CD4-positive, alpha-beta T cell treated with Interleukin-1 beta for 1 hour (primary cell): Measurements from ENCODE around the gene TRAK2.
A peak's percentile ranks its signal among the peaks of the same experiment; 100 is the strongest.
"Not testable (repeated sequence)": the region's sequence is repeated elsewhere in the genome, so short reads cannot be mapped to it uniquely, and the experiment has no call there.

Source experiments
- DNase-seq, 2 donors: peaks; one replicate each; pipeline ENCODE4 v3.0.0-alpha.2; 2020 to 2022

Gene TRAK2, protein sequence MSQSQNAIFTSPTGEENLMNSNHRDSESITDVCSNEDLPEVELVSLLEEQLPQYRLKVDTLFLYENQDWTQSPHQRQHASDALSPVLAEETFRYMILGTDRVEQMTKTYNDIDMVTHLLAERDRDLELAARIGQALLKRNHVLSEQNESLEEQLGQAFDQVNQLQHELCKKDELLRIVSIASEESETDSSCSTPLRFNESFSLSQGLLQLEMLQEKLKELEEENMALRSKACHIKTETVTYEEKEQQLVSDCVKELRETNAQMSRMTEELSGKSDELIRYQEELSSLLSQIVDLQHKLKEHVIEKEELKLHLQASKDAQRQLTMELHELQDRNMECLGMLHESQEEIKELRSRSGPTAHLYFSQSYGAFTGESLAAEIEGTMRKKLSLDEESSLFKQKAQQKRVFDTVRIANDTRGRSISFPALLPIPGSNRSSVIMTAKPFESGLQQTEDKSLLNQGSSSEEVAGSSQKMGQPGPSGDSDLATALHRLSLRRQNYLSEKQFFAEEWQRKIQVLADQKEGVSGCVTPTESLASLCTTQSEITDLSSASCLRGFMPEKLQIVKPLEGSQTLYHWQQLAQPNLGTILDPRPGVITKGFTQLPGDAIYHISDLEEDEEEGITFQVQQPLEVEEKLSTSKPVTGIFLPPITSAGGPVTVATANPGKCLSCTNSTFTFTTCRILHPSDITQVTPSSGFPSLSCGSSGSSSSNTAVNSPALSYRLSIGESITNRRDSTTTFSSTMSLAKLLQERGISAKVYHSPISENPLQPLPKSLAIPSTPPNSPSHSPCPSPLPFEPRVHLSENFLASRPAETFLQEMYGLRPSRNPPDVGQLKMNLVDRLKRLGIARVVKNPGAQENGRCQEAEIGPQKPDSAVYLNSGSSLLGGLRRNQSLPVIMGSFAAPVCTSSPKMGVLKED

DNA sequence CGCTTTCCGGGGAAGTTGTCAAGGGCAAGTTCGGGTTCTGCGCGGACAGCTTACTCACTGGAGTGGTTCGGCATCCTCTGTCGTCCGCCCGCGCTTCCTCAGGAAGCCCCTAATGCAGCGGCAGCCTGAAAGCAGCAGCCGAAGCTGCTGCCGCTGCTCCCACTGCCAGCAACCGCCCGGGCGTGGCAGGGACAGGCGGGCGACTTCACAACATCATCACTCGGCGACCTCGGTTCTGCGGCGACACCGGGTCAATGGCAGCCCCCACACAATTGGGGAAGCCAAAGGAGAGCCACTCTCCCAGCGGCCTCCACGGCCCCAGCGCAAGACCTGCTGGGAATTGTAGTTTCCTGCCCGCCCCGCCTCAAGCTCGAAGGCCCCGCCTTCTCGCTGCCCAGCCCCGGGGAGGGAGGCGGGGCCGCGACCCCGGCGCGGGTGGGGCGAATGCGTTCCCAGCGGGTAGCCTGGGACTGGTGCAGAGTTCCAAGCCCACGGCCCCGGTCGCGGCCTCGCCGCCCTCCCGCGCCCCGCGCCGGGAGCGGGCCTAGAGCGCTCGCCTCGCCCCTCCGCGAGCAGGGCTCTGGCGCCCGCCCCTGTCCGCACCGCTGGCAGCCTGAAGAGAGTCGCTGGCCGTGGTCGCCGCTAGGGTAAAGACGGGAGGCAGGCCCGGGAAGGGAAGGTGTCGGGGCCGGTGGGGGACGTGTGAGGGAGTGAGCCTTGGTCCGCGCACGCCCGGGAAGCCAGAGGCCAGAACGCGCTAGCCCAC is at the start of gene TRAK2, which contains the start of gene STRADB:
Gene TRAK2, minus strand, starts transcription at position 167 of the 766 bp plus-strand sequence. CDS start 30,951 bp downstream, outside the sequence.
Gene STRADB, plus strand, starts transcription at position 449 of the 766 bp plus-strand sequence. CDS start 3,101 bp downstream, outside the sequence.
- DNase-seq = peak; percentile 97

DNA sequence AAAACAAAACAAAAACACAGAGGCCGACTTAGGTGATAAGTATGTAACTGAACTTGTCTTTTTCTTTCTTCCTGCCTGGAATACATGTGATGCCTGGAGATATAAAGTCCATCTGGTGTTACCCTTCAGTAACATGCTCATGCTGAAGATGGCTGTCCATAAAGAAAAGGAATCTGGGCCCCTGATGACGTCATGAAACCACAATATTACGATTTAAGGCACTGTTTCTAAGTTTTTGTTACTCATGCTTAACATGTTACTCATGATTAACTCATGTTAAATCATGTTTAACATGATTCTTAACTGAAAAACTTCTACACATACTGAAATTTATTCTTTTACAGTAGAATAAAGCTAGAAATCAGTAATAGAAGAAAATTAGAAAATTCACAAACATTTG is 49.3 kb upstream of the TRAK2 start:
- DNase-seq = no peak

DNA sequence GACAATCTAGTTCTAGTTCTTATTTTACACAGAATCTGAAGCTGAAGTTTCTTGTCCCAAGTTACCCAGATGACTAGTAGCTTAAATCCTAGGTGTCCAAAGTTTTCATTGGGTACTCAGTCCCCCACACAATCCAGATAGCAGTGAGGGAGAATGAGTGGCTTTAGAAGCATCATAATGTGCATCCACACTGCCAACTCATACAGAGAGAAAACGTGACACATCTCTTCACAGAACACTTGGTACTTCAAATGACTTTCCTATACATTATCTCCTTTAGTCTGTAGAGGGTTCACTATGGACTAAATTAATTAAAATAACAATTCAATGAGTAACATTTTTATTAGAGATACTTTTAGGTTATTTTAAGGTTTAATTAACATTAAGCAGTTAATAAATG is 45.5 kb upstream of the TRAK2 start:
- no peak for DNase-seq

DNA sequence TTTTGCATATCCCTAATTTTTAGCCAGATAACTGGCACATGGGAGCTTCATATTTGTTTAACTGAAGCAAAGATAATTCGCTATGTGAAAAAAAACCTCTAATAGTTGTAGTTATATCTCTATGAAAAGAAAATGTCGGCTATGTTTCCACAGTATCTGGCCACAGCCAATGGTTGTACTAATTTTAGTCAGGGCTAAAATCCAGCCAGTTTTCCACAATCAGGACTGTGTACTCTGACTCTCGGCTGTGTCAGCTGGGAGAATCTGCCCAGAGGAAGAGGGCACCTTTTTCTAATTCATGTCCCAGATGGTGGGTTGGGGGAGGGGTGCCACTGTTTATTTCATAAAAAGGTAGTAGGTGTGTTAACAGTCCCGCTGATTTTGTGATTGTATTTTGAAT is 39.0 kb upstream of the TRAK2 start:
- DNase-seq = no peak

DNA sequence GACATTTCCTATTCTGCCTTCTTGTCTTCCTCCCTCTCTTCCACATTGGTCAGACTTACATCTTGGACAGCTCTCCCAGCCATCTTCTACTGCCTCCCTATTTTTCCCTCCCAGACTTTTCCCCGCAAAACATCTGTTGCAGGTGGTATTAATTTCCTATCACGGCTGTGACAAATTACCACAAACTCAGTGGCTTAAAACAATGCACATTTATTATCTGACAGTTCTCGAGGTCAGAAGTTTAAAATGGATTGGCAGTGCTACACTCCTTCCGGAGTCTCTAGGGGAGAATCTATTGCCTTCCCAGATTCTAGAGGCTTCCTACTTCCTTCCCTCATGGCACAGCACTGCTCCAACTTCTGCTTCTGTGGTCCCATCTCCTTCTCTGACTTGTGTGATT is 33.5 kb upstream of the TRAK2 start:
- no peak for DNase-seq

DNA sequence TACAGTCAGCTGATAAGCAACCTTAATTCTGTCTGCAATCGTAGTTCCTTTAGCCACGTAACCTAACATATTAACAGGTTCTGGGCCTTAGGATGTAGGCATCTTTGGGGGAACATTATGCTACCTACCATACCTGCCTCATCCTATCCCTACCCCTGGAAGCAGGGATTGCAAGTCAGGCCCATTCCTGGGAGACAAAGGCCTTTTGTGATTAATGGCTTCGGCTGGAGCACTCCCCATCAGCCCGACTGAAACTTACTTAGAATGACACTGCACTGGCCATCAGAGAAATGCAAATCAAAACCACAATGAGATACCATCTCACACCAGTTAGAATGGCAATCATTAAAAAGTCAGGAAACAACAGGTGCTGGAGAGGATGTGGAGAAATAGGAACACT is 32.5 kb upstream of the TRAK2 start:
- not testable (repeated sequence) for DNase-seq

DNA sequence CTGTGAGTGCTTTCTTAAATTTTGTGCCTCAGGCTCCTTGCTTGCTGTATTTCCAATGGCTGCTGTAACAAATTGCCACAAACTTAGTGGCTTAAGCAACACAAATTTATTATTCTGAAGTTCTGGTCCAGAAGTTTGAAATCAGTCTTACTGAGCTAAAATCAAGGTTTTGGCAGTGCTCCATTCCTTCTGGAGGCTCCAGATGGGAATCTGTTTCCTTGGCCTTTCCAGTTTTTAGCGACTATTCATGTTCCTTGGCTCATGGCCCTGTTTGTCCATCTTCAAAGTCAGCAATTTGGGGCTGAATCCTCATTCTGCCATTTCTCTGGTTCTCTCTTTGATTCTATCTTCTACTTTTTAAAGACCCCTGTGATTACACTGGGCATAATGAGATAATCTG is 32.1 kb upstream of the TRAK2 start:
- no peak for DNase-seq

DNA sequence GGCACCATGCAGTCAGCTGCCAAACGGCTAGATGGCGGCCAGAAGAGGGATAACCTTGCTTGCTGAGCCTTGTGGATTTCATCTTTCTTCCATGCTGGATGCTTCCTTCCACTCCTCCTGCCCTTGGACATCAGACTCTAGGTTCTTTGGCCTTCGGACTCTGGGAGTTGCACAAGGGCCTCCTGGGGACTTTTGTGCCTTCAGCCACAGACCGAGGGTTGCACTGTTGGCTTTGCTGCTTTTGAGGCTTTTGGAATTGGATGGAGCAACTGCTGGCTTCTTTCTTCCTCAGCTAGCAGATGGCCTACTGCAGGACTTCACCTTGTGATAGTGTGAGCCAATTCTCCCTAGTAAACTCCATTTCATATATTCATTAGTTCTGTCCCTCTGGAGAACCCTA is 31.3 kb upstream of the TRAK2 start:
- no peak for DNase-seq

DNA sequence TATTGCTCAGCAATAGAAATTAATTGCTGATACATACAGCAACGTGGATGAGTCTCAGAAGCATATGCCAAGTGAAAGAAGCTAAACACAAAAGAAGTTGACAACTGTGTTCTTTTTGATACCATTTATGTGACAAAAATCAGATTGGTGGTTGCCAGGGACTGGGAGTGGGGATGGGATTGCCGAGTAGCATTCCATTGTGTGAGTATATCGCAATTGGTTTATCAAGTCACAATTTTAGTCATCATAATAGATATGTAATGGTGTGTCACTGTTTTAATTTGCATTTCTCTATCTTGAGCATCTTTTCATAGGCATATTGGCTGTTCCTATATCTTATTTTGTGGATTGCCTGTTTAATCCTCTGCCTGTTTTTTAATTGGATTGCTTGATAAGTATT is 21.2 kb upstream of the TRAK2 start:
- DNase-seq = no peak

DNA sequence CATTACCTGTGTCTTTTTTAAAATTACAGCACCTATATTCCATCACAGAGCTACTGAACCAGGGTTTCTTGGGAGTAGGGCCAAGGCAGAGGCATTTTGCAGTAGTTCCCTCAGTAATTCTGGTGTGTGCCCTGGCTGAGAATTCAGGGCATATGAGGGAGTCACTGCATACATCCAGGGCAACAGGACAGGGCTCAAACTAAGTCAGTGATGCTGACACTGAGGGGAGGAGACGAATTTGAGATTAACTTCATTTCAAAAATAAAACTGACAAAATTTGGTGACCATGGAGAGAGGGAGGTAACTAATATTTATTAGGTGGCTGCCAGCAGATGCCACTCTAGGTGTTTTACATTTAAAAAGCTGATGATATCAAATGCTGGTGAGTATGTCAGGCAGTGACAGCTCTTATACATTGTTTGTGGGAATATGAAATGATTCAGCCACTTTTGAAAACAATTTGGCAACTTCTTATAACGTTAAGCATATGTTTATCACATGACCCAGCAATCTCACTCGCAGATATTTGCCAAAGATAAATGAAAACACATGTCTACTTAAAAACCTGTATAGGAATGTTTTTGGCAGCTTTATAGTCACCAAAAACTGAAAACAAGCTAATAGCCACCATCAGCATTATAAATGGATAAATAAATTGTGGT is 20.6 kb upstream of the TRAK2 start:
- DNase-seq = no peak

DNA sequence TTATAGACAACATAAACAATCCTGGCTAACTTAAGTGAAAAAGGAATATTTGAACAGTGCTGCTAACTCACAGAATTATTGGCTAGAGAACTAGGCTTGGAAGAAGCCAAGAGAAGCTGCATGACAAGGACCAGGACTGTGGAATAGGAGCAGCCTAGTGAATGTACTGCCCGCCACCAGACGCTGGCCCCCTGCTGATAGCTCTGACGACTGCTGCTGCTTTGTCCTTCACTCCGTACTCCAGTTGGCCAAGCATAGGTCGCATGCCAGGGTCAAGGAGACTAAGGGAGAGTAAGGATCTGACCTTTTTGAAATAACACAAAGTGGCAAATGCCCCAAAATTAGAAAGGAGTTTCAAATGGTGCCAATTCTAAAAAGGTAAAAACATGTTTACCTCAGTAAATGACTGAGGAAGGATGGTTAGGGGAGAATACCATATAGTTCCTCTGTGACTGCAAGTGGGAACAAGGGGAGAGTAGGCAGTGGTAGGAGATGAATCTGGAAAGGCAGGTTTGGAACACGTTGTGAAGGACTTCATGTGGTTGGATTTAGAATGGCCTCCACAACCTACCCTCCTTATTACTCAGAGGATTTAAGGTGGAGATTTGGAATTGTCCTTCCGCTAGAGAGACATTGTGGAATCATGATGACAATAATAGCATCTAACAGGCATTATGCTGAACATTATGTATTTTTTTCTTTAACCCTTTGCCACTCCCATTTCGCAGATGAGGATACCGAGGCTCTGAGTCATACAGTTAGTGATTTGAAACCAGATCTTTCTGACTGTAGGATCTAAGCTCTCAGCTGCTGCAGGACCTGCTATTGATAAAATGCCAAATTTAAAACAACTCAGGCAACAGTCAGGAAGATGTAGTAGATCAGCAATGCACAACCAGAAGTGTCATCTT is 19.8 kb upstream of the TRAK2 start:
- no peak for DNase-seq

DNA sequence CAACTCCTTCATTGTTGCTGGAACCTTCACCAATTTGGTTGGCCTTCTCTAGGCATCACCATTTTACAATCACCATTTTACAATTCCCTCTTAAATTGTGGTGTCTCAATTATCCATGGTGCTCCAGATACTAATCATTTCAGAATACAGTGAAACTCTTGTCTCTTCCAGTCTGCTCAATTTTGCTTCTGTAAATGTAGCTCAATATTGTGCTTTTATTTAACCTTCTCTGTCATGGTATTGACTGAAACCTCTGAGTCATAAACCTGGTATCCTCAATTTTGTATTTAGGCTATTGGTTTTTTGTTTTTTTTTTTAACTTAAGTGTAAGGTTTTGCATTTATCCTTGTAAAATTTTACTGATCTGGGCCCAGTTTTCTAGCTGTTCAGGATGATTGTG is 16.4 kb upstream of the TRAK2 start:
- DNase-seq = no peak

DNA sequence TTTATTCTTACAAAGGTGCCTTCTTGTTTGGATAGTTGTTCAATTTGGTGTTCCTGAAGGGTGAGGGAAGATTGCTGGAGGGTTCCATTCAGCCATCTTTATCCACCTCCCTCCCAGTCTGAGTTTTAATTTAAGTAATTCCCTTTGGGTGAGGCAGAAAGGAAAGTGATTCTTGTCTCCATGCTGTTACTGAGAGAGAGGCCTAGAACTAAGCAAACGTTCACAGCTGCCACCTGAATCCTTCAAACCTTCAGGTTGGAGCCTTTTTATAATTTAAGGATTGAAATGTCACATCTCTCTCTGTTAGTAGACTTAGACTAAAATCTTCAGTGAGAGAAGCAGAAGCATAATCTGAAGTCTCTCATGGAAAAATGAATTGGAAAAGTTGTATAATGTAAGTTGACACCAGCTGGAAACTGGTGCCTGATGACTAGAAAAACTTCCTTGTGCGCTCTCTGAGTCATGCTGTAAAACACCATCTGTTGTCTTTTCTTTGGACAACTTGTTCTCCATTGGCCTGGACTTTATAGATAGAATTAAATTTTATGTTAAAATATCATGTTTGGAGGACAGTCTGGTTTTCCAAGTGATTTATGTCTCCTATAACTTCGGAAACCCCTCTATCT is 14.9 kb upstream of the TRAK2 start:
- DNase-seq = no peak

DNA sequence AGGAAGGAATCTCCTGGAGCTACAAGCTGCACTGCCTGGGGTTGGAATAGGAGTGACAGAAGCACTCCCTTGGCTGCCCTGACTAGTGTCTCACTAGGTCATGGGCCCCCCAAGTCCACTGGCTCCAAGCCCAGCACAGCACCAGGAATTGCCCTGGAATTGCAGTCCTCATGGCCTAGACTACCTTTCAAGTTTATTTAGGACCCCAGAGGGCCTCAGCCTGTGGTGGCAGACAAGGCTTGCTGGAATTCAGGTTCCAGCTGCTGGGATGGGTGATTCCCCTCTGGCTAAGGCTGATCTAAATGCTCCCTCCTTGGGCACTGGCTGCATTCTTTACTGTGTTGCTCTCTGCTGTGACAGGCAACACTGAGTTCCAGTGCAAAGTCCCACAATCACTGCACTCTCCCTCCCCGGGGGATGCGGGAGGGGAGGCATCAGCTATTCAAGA is 14.3 kb upstream of the TRAK2 start:
- DNase-seq = no peak

DNA sequence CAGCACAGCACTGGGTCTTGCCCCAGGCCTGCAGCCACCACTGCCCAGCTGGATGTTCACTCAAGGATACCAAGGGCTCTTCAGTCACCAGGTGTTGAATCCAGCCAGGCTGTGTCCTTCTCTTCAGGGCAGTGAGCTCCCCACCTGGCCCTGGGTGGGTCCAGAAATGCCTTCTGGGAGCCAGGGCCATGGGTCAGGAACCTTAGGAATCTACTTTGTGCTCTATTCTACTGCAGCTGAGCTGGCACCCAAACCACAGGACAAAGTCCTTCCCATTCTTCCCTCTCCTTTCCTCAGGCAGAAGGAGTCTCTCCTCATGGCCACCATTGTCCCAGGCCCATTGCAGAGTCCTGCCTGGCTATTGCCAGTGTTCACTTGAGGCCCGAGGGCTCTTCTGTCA is 13.3 kb upstream of the TRAK2 start:
- DNase-seq = no peak

DNA sequence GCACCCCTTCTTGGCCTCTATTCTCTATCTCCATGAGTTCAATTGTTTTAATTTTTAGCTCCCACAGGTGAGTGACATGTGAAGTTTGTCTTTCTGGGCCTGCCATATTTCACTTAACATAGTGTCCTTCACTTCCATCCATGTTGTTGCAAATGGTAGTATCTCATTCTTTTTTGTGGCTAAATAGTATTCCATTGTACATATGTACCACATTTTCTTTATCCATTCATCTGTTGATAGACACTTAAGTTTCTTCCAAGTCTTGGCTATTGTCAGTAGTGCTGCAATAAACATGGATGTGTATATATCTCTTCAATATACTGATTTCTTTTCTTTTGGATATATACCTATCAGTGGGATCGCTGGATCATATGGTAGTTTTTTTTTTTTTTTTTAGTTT is 9.3 kb upstream of the TRAK2 start:
- no peak for DNase-seq

DNA sequence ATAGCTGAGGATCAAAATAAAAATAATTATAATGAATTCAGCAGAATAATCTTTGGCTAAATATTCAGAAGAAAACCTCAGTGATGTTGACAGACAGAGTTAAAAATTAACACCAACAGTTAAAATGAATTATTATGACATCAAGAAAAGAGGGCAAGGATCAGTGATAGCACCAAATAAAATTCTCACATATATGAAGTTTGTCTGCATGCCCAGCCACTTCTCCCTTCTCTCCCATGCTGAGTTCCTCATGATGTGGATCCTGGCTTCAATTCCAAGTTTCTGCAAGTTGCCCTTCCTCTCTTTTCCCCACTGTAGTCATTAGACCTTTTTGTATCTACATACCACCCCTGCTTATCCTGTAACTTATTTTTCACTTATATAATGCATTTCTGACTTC is 7.1 kb upstream of the TRAK2 start:
- DNase-seq = no peak

DNA sequence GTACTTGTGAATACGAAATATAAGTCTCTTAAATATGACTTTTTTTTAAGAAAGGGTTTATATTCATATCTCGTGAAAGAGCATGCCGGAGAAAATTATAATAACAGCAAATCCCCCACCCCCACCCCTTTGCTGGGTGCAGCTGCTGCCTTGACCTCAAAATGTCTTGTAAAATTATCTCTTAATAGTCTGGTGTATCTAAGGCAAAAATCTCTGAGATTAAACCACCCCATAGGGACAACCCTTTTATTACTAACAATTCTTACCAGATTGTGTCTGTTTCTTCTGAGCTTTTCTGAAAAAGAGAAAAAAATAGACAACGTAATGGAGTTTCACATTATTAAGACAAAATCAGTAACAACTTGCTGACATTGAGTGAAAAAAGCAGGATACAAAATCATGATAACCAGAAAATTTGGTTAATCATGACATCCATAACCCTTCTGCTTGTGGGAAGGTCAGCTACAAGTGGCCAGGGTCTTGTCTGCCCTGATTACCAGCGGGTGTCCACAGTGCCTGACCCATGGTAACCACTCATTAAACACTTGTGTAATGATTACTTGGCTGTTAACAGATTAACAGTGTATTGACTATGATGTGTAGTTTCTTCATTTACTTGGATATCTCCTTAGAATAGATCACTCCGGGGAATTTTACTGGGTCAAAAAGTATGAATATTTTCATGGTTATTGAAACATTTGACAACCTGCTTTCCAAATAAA is 1.8 kb upstream of the TRAK2 start:
- DNase-seq = no peak

DNA sequence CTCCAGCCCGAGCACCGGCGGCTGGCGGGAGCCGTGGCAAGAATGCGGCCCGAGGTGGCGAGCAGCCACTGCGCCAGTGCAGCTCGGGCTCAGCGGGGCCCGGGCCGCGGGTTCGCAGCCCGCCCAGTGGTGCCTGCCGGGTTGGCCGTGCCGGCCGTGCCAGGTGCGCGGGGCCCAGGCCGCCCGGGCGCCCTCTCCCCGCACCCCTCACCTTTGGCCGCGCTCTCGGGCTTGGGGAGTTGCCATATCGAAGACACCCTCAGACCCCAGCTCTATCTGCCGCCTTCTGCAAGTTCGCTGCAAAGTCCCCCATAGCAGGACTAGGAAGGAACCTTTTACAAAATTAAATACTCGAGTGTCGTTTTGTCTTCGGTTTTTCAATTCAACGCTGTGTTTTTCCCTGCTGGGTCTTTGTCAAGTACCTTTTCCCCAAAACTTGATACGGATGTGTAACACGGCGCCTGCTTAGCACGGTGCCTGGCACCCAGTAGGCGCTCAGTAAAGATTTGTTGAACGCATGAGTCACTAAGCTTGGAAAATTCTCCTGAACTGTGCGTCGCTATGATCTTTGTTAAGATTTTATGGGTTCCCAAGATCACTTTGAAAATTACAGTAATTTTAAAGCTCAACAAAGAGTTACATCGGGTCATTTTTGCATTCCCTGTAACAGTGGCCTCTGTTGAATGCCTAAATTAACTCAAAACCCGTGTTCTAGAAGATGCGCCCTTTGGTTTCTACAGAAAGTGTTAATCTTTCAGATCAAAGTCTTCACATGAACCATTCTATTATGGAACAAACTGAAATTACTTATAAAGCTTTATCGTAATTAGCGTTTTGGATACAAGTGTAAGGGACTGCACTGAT is 1.0 kb upstream of the TRAK2 start:
- no peak for DNase-seq
